ENCODE results near the gene EFNA5.

The EFNA5 gene

DNA sequence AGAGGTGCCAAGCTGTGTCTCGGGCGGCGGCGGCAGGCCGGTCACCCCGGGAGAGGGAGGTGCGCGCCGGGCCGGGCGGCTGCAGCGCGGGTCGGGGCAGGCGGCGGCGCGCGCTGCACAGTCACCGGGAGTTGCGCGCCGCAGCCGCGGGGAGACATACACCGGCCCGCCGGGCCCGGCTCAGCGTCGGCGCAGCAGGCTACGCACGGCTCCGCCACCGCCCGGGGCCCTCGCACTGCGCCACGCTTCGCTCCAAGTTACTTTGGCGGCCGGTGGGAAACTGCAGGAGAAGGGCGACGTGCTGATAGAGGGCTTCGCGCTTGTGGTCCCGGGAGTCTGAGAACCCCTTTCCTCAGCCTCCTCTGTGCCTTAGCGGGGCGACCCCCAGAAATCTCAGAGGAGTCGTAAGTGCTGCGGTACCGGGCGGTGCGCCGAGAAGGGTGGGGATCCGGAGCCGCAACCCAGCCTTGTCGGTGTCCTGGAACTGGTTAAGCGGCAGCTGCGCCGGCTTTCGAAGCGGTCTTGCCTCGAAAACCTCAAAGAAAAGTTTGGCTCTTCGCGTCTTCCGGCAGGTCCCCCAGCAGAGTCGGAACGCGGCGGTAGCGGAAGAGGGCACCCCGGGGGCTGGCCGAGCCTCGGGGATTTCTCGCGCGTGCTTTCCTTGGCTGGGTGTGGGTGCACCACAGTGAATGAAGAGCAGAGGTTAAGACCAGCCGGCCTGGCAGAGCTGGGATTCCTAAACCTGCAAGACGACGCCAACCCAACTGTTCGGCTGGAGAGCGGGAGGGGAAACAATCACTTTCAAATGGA, at the start of gene EFNA5:
Gene EFNA5 (minus strand): TSS at position 6 of the 810 bp plus-strand sequence.
- DNase-seq: no peak

DNA sequence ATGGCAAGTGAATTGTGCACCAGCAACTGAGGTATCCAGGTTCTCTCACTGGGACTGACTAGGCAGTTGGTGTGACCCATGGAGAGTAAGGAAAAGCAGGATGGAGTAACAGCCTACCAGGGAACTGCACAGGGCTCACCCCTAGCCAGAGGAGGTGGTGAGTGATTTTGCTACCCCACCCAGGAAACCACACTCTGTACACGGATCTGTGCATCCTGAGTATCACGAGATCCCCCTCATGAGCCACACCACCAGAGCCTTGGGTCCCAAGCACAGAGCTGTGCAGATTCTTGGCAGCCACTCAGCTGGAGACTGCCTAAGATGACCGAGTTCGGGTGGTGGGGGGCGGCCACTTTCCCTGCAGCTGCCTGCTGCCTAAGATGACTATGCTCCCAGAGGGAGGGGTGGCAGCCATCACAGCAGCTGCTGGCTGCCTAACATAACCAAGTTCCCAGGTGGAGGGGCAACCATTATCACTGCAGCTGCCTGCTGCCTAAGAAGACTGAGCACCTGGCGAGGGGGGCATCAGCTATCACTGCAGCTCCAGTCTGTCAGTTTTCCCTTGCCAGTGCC, 48.4 kb upstream of the EFNA5 start:
- no peak for DNase-seq

DNA sequence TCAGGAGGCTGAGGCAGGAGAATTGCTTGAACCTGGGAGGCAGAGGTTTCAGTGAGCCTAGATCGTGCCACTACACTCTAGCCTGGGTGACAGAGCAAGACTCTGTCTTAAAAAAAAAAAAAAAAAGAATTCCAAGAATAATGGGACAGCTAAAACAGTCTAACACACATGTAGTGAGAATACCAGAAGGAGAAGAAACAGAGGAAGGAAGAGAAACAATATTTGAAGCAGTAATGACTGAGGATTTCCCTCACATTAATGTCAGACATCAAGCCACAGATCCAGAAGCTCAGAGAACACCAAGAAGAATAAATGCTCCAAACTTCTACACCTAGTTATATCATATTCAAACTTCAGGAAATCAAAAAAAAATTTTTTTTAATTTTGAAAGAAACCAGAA, 47.1 kb upstream of the EFNA5 start:
- DNase-seq: no peak

DNA sequence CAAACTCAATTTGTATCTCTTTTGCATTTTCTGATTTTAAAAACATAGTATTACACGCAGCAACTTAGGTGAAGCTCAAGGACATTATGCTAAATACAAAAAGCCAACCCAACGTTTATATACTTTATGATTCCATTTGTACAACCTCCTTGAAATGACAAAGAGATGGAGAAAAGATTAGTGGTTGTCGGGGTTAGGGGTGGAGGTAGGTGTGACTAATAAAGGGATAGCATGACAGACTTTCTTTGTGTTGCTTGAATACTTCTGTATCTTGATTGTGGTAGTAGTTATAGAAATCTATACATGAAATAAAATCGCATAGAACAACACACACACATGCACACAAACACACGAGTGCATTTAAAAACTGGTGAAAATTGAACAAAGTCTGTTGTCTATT, 42.5 kb upstream of the EFNA5 start:
- no peak for DNase-seq

DNA sequence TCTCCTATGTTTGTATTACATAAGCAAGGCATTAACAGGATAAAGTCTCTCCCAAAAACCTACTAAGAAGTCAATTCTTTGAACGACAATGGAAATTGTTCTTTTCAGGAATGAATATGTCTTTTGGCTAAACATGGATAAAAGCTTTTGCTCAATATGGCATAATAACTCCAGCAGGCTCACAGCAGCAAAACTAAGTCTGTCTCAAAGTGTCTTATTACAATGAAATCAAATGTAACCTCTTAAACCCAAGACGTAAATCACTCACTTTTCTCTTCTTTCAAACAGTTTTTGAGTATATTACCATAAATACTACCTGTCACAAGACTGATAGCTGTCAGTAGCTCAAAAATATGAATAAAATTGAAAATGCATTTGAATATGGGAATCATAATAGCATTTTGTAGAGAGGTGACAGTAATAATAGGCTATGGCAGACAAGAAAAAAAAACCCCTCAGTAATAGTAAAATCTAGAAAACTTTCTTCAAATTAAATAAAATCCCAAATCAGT, 41.7 kb upstream of the EFNA5 start:
- DNase-seq: no peak

DNA sequence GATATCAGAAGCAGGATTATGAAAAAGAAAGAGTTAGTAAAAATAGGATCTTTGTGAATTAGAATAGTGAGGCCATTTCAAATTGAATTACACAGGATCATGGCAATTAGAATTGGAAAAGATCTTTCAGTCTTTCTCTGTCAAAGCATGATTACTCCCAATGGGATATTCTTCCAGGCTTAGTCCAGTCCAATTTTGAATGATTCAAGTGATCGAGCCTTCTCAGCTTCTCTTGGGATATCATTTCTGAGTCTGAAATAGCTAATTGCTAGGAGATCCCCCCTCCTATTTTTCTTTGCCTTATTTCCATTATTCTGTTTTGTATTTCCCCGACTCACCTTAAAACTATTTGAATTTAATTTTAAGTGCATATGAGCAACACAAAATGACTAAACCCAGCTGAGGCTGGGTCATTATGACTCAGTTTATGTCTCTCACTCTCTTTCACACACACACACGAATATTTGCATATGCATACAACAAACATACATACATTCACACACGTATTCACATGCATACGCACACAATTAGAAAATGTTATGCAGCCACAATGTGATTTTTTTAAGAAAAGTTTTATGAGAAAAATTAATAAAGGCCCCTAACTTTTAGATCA, 34.8 kb upstream of the EFNA5 start:
- no peak for DNase-seq

DNA sequence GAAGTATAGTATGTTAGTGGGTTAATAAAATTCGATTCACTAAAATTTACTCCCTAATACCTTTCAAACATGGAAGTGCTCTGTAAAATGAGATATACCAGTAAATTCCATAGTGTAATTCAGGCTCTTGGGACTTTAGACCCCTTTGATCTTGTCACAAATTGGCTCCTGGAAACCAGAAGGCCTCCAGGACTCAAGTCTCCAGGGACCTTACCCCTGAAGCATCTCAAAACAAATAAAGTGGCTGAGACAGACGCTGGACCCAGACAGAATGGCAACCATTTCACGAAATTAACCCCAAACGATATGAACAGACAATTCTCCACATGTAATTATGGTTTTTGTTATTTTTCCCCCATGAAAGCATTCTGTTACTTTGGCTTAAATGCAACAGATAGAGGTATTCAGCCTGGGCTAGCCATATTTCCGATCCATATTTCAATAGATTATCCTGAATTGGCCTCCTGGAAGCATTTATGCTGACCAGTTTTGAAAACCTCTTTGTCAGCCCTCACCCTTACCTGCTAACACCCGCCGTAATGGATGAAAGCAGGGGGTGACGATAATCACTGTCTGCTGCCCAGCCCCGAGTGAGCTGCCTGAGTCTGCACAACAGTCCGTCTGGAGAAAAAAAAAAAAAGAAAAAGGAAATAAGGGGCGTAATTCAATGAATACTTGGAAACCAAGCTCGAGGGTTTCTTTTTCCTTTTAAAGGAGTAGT, 34.1 kb upstream of the EFNA5 start:
- DNase-seq: no peak

DNA sequence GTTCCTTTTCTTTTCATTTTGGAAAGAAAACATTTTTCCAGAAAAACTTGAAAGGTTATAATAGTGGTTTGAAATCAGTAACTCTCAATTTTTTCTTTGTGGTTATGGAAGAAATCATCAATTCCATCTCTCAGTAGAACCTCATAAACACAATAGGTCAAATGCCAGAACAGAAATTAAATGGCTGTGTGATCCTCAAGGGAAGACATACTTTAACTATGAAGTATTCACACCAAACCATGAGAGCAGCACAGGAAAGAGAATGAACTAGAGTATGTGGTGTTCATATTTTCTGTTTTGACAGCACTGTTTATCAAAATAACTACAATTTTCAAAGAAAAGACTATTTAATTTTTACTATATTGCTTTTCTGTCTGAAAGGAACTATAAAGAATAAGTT, 29.7 kb upstream of the EFNA5 start:
- no peak for DNase-seq

DNA sequence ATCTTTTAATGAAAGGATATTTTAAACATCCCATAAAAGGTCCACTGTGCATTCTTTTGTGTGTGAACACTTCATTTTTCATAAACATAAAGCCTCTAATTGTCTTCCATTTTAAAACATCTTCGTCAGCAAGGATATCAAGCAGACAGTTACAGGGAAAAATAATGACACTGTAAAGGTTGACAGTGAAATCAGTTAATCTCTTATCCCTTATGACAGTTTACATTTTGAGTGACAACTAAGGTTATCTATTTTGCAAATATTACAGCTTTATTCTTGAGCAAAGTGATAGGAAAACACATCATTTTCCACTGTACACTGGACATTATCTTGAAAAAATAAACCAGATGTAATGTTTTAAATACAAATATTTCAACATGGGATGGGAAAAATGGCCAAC, 28.7 kb upstream of the EFNA5 start:
- DNase-seq: no peak

DNA sequence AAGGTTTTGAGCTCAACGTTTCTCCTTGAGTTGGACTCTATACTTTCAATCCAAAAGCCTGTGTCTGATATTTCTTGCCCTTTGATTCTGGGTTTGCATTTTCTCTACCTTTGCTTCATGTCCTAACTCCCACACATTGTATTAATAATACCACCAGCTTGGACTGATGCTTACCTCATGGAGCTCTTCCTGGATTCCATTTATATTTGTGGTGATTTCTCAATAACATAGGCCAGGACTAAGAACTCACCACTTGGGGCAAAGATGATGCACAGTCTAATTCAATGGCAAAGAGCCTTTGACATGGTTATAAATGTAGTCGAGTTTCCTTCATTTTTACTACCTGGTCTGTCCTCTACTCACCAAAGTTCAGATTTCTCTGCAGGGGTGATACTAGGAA, 27.5 kb upstream of the EFNA5 start:
- no peak for DNase-seq

DNA sequence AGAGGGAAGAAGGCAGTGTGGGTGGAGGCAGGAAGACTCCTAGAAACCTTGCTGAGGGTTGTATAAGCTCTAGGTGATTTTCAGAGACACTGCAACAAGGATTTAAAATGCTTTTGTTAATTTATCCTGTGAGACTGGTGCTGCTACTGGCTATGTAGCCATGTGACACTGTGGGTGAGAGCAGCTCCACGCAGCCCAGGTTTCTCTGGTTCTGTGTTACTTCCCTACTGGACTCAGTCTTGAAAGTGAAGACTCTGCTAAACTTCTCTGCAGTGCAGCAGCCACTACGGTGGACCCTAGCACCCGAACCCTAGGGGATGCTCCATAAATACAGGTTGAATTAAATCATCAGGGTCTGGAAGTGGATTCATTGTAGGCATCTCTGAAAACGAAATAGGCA, 25.8 kb upstream of the EFNA5 start:
- DNase-seq: no peak

DNA sequence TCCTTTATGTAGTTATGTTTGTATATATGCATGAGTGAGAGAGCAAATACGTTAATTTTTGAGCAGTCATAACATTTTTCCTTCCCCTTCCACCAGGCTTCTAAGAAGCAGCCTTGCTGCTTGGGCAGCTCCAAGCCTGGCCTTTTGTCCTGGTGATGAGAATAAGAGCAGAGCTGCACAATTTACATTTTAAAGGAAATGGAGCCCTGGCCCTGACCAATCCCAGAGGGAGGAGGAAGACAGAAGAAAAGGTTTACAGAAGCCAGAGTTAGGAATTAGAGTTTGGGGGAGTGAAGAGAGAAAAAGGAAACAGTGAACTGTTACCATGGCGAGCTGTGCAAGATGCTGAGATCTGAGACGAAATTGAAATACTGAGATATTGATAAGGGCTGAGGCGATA, 25.3 kb upstream of the EFNA5 start:
- DNase-seq: no peak

DNA sequence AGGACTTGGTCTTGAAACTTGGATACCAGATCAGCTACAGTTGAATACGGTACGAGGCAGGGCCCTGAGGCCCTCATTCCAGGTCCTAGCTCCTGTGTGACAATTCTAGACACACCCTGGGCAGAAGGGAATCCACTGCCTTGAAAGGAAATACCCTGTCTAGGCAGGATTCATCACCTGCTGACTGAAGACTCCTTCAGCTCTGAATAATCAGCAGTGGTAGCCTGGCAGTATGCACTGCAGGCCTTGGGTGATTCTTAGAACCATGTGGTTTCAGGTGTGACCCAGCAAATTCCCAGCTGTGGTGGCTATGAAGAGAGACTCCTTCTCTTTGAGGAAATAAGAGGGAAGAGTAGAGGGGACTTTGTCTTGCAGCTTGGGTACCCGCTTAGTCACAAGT, 17.2 kb upstream of the EFNA5 start:
- DNase-seq: no peak

DNA sequence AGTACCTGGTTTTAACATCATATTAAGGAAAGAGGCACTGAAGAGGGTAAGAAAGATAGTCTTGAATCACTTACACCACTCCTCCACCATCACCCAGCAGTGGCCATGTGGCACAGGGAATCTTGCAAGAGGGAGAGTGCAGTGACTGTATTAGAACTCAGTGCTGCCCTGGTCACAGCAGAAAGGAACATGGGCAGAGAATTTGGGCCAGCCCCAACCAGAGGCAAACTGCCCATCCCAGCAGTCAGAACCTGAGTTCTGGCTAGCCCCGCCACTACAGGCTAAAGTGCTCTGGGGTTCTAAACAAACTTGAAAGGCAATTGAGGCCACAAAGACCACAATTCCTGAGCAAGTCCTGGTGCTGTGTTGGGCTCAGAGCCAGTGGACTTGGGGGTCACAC, 16.7 kb upstream of the EFNA5 start:
- no peak for DNase-seq

DNA sequence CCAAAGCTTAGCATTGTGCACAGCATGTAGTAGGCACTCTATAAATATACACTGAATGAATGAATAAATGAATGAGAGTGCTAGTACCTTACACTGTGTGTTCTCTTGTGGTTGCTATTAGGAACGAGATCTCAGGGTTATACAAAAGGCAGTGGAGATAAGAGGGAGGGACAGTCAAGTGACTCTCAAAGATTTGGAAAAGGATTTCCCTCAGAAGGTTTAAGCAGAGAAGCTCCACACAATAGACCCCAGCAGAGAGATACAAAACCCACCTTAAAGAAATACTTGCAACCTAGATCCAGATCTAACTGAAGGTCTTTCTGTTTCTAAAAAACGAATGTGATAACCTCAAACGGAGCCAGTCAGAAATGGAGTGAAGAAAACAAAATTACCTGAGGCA, 11.8 kb upstream of the EFNA5 start:
- DNase-seq: no peak

DNA sequence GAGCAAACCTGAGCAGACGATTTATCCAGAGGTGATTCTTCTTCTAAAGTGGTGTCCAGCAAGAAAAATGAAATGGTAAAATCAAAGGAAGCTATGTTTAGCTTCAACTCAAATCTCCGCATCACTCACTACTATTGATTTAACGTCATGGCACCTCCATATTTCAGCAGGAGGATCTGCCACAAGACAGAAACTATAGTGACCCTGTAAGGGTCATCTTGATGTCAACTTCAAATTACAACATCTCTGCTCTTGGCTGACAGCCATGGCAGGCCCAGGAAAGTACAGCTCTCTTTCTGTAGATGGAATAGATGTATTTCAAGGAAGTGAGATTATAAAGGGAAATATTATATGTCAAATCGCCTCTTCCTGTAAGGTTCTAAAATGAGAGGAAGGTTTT, 10.1 kb upstream of the EFNA5 start:
- DNase-seq: no peak

DNA sequence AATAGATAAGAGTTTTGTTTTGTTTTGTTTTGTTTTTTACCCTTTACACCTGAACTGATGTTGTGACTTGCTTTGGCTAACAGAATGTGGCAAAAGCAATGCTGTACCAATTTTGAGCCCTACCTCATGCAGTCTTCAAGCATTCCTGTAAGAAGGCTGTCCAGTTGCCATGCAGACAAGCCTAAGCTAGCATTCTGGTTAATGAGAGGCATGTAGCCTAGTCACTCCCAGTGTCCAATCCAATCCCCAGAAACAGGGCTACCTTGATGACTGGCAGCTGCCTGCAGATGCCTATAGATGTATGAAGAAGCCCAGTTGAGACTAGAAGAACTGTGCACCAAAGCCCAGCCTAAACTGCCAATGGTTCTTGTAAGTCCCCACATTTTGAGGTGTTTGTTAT, 9.4 kb upstream of the EFNA5 start:
- DNase-seq: no peak

DNA sequence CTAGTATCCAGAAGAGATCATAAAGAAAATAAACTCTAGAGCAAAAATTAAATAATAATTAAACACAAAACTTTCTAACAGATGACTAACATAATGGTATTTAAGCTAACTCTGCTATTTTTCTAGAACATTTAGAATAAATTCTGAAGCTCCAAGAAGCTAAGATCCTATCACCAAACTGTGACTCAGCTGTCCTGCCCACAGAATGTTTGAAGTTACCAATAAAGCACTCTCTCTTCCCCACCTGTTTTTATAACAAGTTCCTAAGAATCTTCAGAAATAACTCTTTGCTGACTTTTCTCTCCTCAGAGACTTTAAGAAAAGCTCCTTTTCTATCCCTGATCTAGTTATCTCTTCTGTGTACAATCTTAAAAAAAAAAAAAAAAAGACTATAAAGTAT, 6.0 kb upstream of the EFNA5 start:
- DNase-seq: no peak

DNA sequence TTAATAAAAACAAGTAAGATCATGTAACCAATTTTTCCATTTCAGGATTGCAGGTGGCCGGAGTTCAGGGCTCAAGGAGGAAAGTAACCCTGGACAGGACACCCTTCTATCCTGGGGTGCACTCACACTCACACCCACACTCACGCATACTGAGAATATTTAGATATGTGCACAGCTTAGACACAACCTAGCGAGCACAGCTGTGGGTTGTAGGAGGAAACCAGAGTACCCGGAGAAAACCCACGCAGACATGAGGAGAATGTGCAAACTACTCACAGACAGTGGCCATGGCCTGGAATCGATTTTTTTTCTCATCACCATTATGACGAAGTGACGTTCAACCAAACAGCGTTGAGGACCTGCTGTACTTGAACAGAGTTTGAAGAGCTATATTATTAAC, 4.5 kb upstream of the EFNA5 start:
- no peak for DNase-seq

DNA sequence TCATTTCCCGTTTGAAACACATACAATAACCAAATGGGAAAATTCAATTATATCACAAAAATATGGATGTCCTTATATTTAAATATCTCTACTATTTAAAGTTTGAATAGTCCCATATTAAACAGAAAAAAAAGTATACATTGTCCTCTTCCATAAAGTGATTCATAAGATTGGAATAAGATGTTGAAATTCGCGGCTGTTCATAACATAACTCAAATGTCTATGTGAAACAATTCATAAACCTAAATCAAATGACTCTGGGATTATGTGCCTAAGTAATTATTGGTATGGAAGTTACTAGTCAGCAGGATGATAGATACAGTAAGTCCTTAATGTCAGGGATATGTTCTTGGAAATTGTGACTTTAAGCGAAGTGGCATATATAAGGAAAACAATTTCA, 3.9 kb upstream of the EFNA5 start:
- no peak for DNase-seq

DNA sequence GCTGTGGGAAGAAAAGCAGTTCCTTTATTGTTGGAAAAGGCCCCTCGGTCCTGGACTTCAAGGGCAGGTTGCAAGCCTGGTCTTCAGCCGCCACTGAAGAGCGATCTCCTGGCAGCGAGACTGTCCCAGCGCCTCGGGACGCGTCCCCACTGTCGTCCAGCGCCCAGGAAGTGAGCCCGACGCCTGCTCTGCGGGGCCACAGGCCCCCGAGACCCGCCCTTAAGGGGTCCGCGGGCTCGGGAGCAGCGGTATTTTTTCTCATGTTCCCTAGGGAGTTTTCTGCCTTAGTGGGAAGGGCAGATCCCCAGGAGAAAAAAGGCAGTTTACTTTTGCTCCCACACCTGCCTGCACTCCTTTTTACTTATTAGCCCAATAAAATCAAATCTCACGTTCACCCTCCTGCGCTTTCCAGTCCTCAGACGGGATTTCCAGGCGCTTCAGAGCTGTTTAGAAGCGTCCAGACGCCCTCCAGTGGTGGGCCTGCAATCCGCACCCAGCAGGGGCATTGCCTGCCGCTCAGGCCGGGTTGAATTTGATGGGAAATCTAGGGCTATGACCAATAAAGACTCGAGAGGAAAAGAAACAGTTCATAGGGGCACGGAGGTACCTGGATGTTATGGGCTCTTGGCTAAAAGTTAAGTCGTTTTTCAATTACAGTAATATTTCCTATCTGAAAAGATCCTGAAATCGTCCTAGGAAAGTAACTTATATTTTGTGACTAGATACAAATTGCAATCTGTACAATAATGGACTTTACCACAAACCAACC, 2.8 kb upstream of the EFNA5 start:
- DNase-seq: peak; percentile 26 to 41

DNA sequence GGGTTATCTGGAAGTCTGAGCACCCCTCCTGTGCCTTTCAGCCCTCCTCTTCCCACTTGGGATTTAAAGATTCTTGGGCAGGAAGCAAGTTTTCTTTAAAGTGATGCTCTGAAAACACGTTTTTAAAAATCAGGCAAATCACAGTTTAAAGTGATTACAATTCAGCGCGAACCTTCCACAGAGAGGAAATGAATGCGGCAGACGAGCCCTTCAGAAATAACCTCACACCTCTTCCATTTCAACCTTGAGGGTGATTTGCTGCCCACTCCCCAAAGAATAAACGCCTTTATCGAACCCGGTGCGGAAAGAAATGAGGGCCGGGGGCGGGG, 2.3 kb upstream of the EFNA5 start:
- DNase-seq: no peak
